ENCODE data around the gene TSBP1. TPM values are rescaled to one million over a fixed set of nuclear protein-coding genes. Genes with fewer than 3 reads are reported as not detected.

Gene TSBP1
- total RNA-seq, 4 donors from 2014 or later = not detected

DNA sequence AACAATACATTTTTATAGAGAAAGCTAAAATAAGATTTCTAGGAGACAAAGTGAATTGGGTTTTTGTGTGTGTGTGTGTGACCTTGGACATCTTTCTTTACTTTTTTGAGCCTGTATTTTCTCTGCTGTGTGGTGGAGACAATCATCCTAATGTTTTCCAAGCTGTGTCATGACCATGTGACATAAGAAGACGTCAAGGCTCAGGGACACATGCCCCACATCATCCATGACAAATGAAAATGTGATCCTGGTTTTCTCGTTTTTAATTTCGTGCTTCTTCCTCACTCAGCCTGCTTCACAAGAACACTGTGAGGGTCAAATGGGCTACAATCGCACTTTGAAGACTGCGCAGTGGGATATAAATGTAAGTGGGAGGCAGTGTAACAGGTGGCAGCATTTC is 39.2 kb upstream of the TSBP1 start:
- intact Hi-C loops (cut with DNase I) = loop anchor here (5.0 kb wide), 2 partner anchors 286 to 386 kb away; no protein-coding TSS in a partner anchor
- WGBS, 2 donors = 68 to 72% methylated on average over 5 of the region's 5 CpGs

DNA sequence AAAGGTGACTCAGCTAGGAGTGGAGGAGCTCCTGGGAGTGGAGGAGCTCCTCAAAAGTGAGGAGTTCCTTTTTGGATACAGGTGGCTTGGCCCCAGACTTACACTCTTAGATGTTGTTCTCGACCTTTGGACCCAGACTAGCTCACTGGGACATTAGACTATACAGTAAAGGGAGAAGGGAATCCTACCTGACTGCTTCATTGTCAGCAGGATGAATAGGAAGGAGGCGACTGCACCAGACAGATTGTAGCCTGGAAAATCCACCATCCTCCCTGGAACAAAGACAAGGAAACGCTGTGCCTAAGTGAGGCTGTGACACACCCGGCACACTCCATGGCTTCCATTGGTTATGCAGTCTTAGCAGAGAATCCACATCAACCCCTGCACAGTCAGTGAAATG is 35.2 kb upstream of the TSBP1 start, which contains the start of gene BTNL2:
BTNL2 (minus strand) TSS at position 325 of the 400 bp plus-strand sequence; CDS start at position 267, 58 bp downstream.
- H3K9me3 ChIP-seq = no peaks in the 10 kb centered on the region
- no peak within 1 kb of the TSS for H3K27ac ChIP-seq
- no peaks in the 10 kb centered on the region for H3K36me3 ChIP-seq
- no peak for DNase-seq
- H3K4me3 ChIP-seq (replicated peaks in 1 of 3) = no peak within 1 kb of the TSS
- TF ChIP-seq, protein P1, sequence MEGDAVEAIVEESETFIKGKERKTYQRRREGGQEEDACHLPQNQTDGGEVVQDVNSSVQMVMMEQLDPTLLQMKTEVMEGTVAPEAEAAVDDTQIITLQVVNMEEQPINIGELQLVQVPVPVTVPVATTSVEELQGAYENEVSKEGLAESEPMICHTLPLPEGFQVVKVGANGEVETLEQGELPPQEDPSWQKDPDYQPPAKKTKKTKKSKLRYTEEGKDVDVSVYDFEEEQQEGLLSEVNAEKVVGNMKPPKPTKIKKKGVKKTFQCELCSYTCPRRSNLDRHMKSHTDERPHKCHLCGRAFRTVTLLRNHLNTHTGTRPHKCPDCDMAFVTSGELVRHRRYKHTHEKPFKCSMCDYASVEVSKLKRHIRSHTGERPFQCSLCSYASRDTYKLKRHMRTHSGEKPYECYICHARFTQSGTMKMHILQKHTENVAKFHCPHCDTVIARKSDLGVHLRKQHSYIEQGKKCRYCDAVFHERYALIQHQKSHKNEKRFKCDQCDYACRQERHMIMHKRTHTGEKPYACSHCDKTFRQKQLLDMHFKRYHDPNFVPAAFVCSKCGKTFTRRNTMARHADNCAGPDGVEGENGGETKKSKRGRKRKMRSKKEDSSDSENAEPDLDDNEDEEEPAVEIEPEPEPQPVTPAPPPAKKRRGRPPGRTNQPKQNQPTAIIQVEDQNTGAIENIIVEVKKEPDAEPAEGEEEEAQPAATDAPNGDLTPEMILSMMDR (IDR thresholded peaks at IDR 0.05) = no peak
- no peak for TF ChIP-seq POLR2A (IDR thresholded peaks at IDR 0.05)
- no peaks in the 10 kb centered on the region for H3K27me3 ChIP-seq
- intact Hi-C loops (cut with DNase I) = no loop called here
- WGBS, 2 donors = 70 to 76% methylated on average over 4 of the region's 4 CpGs
- no peaks in the 10 kb centered on the region for H3K4me1 ChIP-seq

More for the DNA sequence above, 39.2 kb upstream of the TSBP1 start:
- Histone ChIP-seq H3K27ac (no peak overlapping the region), H3K27me3 (no peaks in the 10 kb centered on the region), H3K36me3 (no peaks in the 10 kb centered on the region), H3K4me3 (replicated peaks in 1 of 3) (no peak overlapping the region), H3K9me3 (no peaks in the 10 kb centered on the region), H3K4me1 (no peaks in the 10 kb centered on the region)
- DNase-seq = no peak
- TF ChIP-seq, protein P1 (IDR thresholded peaks at IDR 0.05) = no peak
- no peak for TF ChIP-seq POLR2A (IDR thresholded peaks at IDR 0.05)

DNA sequence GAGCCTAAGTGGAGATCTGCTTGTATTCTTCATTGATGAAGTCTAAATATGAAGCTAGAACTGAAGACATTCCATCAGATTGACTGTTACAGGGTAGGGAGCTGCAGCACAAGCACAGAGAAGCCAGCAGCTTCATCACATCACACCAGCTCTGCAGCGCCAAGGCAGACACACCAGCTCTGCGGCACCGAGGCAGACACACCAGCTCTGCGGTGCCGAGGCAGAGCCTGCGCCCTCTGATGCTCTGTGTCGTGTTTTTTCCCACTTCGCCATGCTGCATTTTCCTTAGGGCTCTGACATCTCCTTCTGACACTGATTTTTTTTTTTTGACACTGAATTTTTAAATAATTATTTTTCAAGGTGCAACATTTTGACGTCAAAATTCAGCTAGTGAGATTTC is 34.5 kb upstream of the TSBP1 start:
- H3K4me1 ChIP-seq = no peaks in the 10 kb centered on the region
- no peaks in the 10 kb centered on the region for H3K27me3 ChIP-seq
- no peak overlapping the region for H3K4me3 ChIP-seq (replicated peaks in 1 of 3)
- H3K36me3 ChIP-seq = no peaks in the 10 kb centered on the region
- WGBS, 2 donors = 79 to 82% methylated on average over 9 of the region's 9 CpGs
- TF ChIP-seq POLR2A (IDR thresholded peaks at IDR 0.05) = no peak
- TF ChIP-seq, protein P1 (IDR thresholded peaks at IDR 0.05) = no peak
- no peak overlapping the region for H3K27ac ChIP-seq
- no peak for DNase-seq
- intact Hi-C loops (cut with DNase I) = no loop called here
- H3K9me3 ChIP-seq = no peaks in the 10 kb centered on the region

DNA sequence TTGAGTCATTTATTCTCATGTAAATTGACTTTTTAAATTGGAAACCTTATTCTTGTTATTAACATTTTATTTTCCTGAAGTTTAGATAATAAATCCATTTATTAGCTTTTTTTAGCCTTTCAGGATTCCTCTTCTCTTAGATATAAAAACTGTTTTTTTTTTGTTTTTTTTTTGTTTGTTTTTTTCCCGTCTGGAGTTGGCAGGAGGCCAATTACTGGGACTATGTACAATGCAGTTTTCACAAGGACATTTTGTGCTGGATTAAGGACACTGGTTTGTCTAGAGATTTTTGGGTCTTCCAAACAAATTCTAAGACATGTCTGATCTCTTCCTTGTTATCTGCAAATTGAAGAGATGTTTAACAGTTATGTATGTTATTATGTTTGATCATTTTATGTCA is 34.0 kb upstream of the TSBP1 start:
- intact Hi-C loops (cut with DNase I) = no loop called here
- TF ChIP-seq POLR2A (IDR thresholded peaks at IDR 0.05) = no peak
- TF ChIP-seq, protein P1 (IDR thresholded peaks at IDR 0.05) = no peak
- H3K9me3 ChIP-seq = no peaks in the 10 kb centered on the region
- no peak overlapping the region for H3K4me3 ChIP-seq (replicated peaks in 1 of 3)
- no peak overlapping the region for H3K27ac ChIP-seq
- no peaks in the 10 kb centered on the region for H3K4me1 ChIP-seq
- 3 to 11% methylated on average over 1 of the region's 1 CpG for WGBS, 2 donors
- DNase-seq = no peak
- no peaks in the 10 kb centered on the region for H3K36me3 ChIP-seq
- H3K27me3 ChIP-seq = no peaks in the 10 kb centered on the region

DNA sequence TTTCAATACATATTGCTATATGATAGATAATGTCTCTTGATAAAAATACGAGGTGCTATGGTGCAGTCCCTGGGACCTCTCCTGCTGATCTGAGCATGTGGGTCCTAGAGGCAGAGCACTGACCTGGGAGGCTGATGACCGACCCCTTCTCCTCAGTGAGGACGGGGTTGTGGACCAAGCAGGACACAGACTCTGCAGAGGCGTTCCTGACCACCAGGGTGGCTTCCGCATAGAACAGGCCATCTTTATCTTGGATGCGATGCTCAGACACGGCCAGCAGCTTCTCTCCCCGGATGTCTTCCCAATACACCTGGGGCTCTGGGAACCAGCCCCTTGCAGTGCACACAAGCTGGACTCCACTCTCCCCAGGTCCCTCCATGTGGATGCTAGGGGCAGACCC is 31.1 kb upstream of the TSBP1 start:
- WGBS, 2 donors = 61 to 70% methylated on average over 7 to 8 of the region's 8 CpGs
- intact Hi-C loops (cut with DNase I) = no loop called here
- no peak overlapping the region for H3K4me3 ChIP-seq (replicated peaks in 1 of 3)
- no peaks in the 10 kb centered on the region for H3K4me1 ChIP-seq
- H3K9me3 ChIP-seq = no peaks in the 10 kb centered on the region
- TF ChIP-seq, protein P1 (IDR thresholded peaks at IDR 0.05) = no peak
- DNase-seq = no peak
- H3K27ac ChIP-seq = no peak overlapping the region
- H3K27me3 ChIP-seq = no peaks in the 10 kb centered on the region
- H3K36me3 ChIP-seq = no peaks in the 10 kb centered on the region
